ENCODE measurements around the gene MYO15A. TPM values are rescaled to one million over a fixed set of nuclear protein-coding genes. Genes with fewer than 3 reads are reported as not detected.

The MYO15A gene
- total RNA-seq, 1 experiment from 2014 or later = 3.5 TPM

GRCh38 chr17:18201108-18201507, 92.6 kb downstream of the MYO15A start:
- H4K20me1 ChIP-seq (ENCODE audit: insufficient read depth) = peaks cover 67% of the 10 kb centered on the region
- peaks cover 12% of the 10 kb centered on the region for H3F3A ChIP-seq (ENCODE audit: insufficient read depth, low read depth)
- H3K27me3 ChIP-seq (ENCODE audit: insufficient read depth, low read depth) = no peaks in the 10 kb centered on the region
- BruUV-seq (replicated peaks) = no TSS peak
- no peaks in the 10 kb centered on the region for H3K9me3 ChIP-seq (ENCODE audit: insufficient read depth, low read depth)
- no peak overlapping the region for H3K4me2 ChIP-seq
- no peak overlapping the region for H3K4me3 ChIP-seq
- H2AFZ ChIP-seq = no peak overlapping the region
- H3K36me3 ChIP-seq (ENCODE audit: low read depth) = peaks cover 13% of the 10 kb centered on the region
- H3K9me2 ChIP-seq (ENCODE audit: insufficient read depth) = no peaks in the 10 kb centered on the region
- peaks cover 51% of the 10 kb centered on the region for H3K79me2 ChIP-seq (ENCODE audit: low read depth)
- intact Hi-C loops (cut with micrococcal nuclease; ENCODE audit: unreplicated experiment) = no loop called here
- peaks cover 16% of the 10 kb centered on the region for H3K4me1 ChIP-seq (replicated peaks; ENCODE audit: insufficient read depth)
- H3K27ac ChIP-seq = no peak overlapping the region
- TF ChIP-seq, protein P1, sequence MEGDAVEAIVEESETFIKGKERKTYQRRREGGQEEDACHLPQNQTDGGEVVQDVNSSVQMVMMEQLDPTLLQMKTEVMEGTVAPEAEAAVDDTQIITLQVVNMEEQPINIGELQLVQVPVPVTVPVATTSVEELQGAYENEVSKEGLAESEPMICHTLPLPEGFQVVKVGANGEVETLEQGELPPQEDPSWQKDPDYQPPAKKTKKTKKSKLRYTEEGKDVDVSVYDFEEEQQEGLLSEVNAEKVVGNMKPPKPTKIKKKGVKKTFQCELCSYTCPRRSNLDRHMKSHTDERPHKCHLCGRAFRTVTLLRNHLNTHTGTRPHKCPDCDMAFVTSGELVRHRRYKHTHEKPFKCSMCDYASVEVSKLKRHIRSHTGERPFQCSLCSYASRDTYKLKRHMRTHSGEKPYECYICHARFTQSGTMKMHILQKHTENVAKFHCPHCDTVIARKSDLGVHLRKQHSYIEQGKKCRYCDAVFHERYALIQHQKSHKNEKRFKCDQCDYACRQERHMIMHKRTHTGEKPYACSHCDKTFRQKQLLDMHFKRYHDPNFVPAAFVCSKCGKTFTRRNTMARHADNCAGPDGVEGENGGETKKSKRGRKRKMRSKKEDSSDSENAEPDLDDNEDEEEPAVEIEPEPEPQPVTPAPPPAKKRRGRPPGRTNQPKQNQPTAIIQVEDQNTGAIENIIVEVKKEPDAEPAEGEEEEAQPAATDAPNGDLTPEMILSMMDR (conservative IDR thresholded peaks at IDR 0.05) = no peak
- no peak for TF ChIP-seq EZH2 (IDR thresholded peaks at IDR 0.05; ENCODE audit: low read depth)
- ChIA-PET CTCF (no interaction called here), POLR2A (ENCODE audit: unreplicated experiment) (no interaction called here)
- no peak for DNase-seq

- intact Hi-C loops (cut with micrococcal nuclease; ENCODE audit: unreplicated experiment) = no loop called here
- no peaks in the 10 kb centered on the region for H3K27me3 ChIP-seq (ENCODE audit: insufficient read depth, low read depth)
- peak; percentile 63 to 67 for DNase-seq
- H3K9me3 ChIP-seq (ENCODE audit: insufficient read depth, low read depth) = no peaks in the 10 kb centered on the region
- peak overlapping the region; percentile 2; the same call in 1 of the 2 replicates for H3K4me2 ChIP-seq
- H3K36me3 ChIP-seq (ENCODE audit: low read depth) = peaks cover 16% of the 10 kb centered on the region
- H3K79me2 ChIP-seq (ENCODE audit: low read depth) = peaks cover 43% of the 10 kb centered on the region
- no peak overlapping the region for H2AFZ ChIP-seq
- peaks cover 66% of the 10 kb centered on the region for H4K20me1 ChIP-seq (ENCODE audit: insufficient read depth)
- no peak overlapping the region for H3K4me3 ChIP-seq
- H3K27ac ChIP-seq = 0 out of 2 replicates have a peak overlapping the region, but pooled peaks have one; percentile 43
- no TSS peak for BruUV-seq (replicated peaks)
- peaks cover 16% of the 10 kb centered on the region for H3K4me1 ChIP-seq (replicated peaks; ENCODE audit: insufficient read depth)
- TF ChIP-seq EZH2 (IDR thresholded peaks at IDR 0.05; ENCODE audit: low read depth) = no peak
- TF ChIP-seq, protein P1 (conservative IDR thresholded peaks at IDR 0.05) = no peak
- ChIA-PET POLR2A (ENCODE audit: unreplicated experiment) (interaction anchor here (0.5 kb wide), 1 partner anchor 231 kb away, joined by 9 read pairs; the partner anchor contains the start of genes DRC3 and TOM1L2), CTCF (interaction anchor here (0.6 kb wide), 1 partner anchor 562 kb away, joined by 7 read pairs; no protein-coding TSS in a partner anchor)
- H3F3A ChIP-seq (ENCODE audit: insufficient read depth, low read depth) = peaks cover 20% of the 10 kb centered on the region
- H3K9me2 ChIP-seq (ENCODE audit: insufficient read depth) = no peaks in the 10 kb centered on the region
Measured at GRCh38 chr17:18203308-18203707, 94.8 kb downstream of the MYO15A start.

DNA sequence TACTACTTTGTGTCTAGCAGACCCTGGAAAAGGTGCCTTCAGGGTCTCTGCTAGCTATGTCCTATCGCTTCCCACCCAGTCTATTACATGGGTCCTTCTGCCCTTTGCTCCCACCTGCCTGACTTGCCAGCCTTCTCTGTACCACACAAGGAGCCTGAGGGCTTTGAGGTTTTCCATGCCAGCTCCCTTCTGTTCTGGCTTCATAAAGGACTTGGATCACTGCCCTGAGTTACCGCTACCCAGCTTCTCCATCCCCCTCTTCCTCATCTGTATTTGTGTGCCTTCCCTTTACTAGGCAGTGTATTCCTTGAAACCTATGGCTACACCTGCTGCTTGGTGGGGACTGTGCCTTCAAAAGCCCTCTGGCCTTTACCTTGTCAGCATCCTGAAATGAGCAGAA, 97.3 kb downstream of the MYO15A start:
- Histone ChIP-seq H3K27me3 (ENCODE audit: insufficient read depth, low read depth) (no peaks in the 10 kb centered on the region), H3K4me3 (no peak overlapping the region), H3K9me3 (ENCODE audit: insufficient read depth, low read depth) (no peaks in the 10 kb centered on the region), H3K27ac (no peak overlapping the region), H3F3A (ENCODE audit: insufficient read depth, low read depth) (peaks cover 24% of the 10 kb centered on the region), H3K79me2 (ENCODE audit: low read depth) (peaks cover 21% of the 10 kb centered on the region), H3K4me2 (no peak overlapping the region), H3K36me3 (ENCODE audit: low read depth) (peaks cover 16% of the 10 kb centered on the region), H2AFZ (no peak overlapping the region), H3K9me2 (ENCODE audit: insufficient read depth) (no peaks in the 10 kb centered on the region), H4K20me1 (ENCODE audit: insufficient read depth) (peaks cover 50% of the 10 kb centered on the region), H3K4me1 (replicated peaks; ENCODE audit: insufficient read depth) (peaks cover 16% of the 10 kb centered on the region)
- ChIA-PET POLR2A (ENCODE audit: unreplicated experiment) (no interaction called here), CTCF (no interaction called here)
- no peak for DNase-seq
- intact Hi-C loops (cut with micrococcal nuclease; ENCODE audit: unreplicated experiment) = no loop called here
- TF ChIP-seq EZH2 (IDR thresholded peaks at IDR 0.05; ENCODE audit: low read depth) = no peak
- TF ChIP-seq, protein P1 (conservative IDR thresholded peaks at IDR 0.05) = no peak
- BruUV-seq (replicated peaks) = no TSS peak

Data from PC-9 (cell line).